GM12865 (cell line): ENCODE results near the gene B4GALT2.

Experiments used
- DNase-seq: peaks from one replicate; pipeline ENCODE4 v3.0.0; 2010; ENCODE audit warnings: low read depth
- H3K4me3 ChIP-seq: 2 replicates; pipeline ENCODE4 v1.5.1; 2011; ENCODE audit warnings: mild to moderate bottlenecking, low read depth, low read length, control low read depth
- TF ChIP-seq, protein P1 (sequence below): IDR thresholded peaks from 2 replicates; pipeline ENCODE4 v1.5.1; 2011; ENCODE audit warnings: low read length, control low read depth, low read depth, inconsistent platforms; ENCODE audit not compliant: insufficient read depth; ENCODE audit errors: missing control alignments

The B4GALT2 gene

DNA sequence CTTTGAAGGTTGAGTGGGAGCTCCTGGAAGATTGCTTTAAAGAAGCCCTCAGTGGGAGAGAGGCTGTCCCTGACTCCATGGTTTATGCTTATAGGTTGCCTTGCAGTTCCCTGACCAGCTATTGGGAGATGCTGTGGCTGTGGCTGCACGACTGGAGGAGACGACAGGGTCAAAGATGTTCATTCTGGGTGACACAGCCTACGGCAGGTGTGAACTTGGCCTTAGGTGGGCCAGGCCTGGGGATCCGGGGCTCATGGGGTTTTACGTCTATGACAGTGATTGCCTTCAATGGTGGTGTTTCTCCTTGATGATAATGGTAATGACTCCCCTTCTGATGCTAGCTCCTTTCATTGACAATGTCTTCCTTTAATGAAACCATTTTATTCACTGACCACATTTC lies 8.5 kb upstream of the B4GALT2 start:
- H3K4me3 ChIP-seq, result peak overlapping the region; percentile 71
- TF ChIP-seq, protein P1, sequence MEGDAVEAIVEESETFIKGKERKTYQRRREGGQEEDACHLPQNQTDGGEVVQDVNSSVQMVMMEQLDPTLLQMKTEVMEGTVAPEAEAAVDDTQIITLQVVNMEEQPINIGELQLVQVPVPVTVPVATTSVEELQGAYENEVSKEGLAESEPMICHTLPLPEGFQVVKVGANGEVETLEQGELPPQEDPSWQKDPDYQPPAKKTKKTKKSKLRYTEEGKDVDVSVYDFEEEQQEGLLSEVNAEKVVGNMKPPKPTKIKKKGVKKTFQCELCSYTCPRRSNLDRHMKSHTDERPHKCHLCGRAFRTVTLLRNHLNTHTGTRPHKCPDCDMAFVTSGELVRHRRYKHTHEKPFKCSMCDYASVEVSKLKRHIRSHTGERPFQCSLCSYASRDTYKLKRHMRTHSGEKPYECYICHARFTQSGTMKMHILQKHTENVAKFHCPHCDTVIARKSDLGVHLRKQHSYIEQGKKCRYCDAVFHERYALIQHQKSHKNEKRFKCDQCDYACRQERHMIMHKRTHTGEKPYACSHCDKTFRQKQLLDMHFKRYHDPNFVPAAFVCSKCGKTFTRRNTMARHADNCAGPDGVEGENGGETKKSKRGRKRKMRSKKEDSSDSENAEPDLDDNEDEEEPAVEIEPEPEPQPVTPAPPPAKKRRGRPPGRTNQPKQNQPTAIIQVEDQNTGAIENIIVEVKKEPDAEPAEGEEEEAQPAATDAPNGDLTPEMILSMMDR, result no peak
- no peak for DNase-seq

- TF ChIP-seq, protein P1, result no peak
- no peak for DNase-seq
- H3K4me3 ChIP-seq, result peak overlapping the region; percentile 71
These were observed 8.1 kb upstream of the B4GALT2 start for GRCh38 chr1:43970911-43971310.

DNA sequence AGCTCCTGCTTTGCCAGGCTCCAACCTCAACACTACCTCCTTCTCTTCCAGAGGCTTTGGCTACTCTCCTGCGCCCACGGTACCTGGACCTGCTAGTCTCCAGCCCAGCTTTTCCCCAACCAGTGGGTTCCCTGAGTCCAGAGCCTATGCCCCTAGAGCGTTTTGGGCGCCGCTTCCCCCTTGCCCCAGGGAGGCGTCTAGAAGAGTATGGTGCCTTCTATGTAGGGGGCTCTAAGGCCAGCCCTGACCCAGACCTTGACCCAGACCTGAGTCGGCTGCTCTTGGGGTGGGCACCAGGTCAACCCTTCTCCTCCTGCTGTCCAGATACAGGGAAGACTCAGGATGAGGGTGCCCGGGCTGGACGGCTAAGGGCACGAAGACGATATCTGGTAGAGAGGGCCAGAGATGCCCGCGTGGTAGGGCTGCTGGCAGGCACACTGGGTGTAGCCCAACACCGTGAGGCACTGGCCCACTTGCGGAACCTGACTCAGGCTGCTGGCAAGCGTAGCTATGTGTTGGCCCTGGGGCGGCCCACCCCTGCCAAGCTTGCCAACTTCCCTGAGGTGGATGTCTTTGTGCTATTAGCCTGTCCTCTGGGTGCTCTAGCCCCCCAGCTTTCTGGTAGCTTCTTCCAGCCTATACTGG lies 7.6 kb upstream of the B4GALT2 start:
- no peak overlapping the region for H3K4me3 ChIP-seq

DNA sequence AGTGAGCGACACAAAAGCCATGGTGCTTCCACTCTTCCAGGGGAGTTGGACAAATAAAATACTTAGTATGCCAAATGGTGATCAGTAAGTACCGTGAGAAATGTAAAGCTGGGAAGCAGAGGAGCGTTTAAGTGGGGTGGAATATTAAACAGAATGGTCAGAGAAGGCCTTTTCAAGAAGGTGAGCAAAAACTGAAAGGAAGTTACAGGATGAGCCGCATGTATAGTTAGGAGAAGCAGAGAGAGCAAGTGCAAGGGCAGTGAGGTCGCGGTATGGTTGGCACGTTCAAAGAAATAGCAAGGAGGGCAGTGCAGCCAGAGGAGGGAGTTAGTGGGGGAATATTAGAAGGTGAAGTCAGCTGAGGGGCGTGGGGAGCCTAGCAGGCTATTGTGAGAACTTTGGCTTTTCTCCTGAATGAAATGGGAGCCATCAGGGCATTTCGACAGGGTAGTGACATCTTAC lies 5.0 kb upstream of the B4GALT2 start:
- TF ChIP-seq, protein P1, result no peak
- DNase-seq, result no peak
- peak overlapping the region; percentile 88 for H3K4me3 ChIP-seq

More for the DNA sequence above, 7.6 kb upstream of the B4GALT2 start:
- TF ChIP-seq, protein P1, result no peak
- no peak for DNase-seq

GRCh38 chr1:43974443-43975248 lies 4.4 kb upstream of the B4GALT2 start, which contains the start of gene ATP6V0B:
TSS of gene ATP6V0B (plus strand) at chr1:43974960. CDS start at chr1:43975041, 81 bp downstream.
- peak; percentile 96 for DNase-seq
- peak within 1 kb of the TSS; percentile 88 for H3K4me3 ChIP-seq
- TF ChIP-seq, protein P1, result no peak

- peak overlapping the region; percentile 88 for H3K4me3 ChIP-seq
- DNase-seq, result peak; percentile 39
- TF ChIP-seq, protein P1, result no peak
These were observed 3.6 kb upstream of the B4GALT2 start for GRCh38 chr1:43975249-43975961.
